Ecto neural progenitor cell (in vitro differentiated cells): ENCODE data around the gene RENBP.

Experiments
- DNase-seq: peaks from one replicate; pipeline ENCODE4 v3.0.0-alpha.2; 2018; ENCODE audit warnings: low spot score

The RENBP gene

GRCh38 chrX:153970357-153971123 lies 26.1 kb upstream of the RENBP start:
- DNase-seq: peak; percentile 71

- no peak for DNase-seq
Measured at GRCh38 chrX:153969904-153970356, 25.5 kb upstream of the RENBP start.

- no peak for DNase-seq
Measured at GRCh38 chrX:153969125-153969903, 24.9 kb upstream of the RENBP start.

- no peak for DNase-seq
Measured at GRCh38 chrX:153968754-153969124, 24.3 kb upstream of the RENBP start.

GRCh38 chrX:153968255-153968654 lies 23.8 kb upstream of the RENBP start:
- no peak for DNase-seq

- no peak for DNase-seq
Measured at GRCh38 chrX:153967536-153968224, 23.2 kb upstream of the RENBP start.

- no peak for DNase-seq
Measured at GRCh38 chrX:153966841-153967535, 22.5 kb upstream of the RENBP start.

- no peak for DNase-seq
Measured at GRCh38 chrX:153966283-153966688, 21.8 kb upstream of the RENBP start.

GRCh38 chrX:153965406-153965805 lies 21.0 kb upstream of the RENBP start:
- no peak for DNase-seq

- DNase-seq: no peak
Measured at GRCh38 chrX:153964105-153964504, 19.7 kb upstream of the RENBP start.

GRCh38 chrX:153963546-153963945 lies 19.1 kb upstream of the RENBP start:
- no peak for DNase-seq

- no peak for DNase-seq
Measured at GRCh38 chrX:153961292-153961691, 16.8 kb upstream of the RENBP start.

- no peak for DNase-seq
Measured at GRCh38 chrX:153960786-153961185, 16.3 kb upstream of the RENBP start.

- no peak for DNase-seq
Measured at GRCh38 chrX:153960077-153960476, 15.6 kb upstream of the RENBP start.

GRCh38 chrX:153959649-153960048 lies 15.2 kb upstream of the RENBP start:
- no peak for DNase-seq

- no peak for DNase-seq
Measured at GRCh38 chrX:153958605-153959004, 14.2 kb upstream of the RENBP start.

- no peak for DNase-seq
Measured at GRCh38 chrX:153957224-153957623, 12.8 kb upstream of the RENBP start.

GRCh38 chrX:153956044-153956907 lies 11.8 kb upstream of the RENBP start:
- DNase-seq: no peak

GRCh38 chrX:153955228-153955732 lies 10.8 kb upstream of the RENBP start:
- DNase-seq: no peak

GRCh38 chrX:153954558-153955227 lies 10.2 kb upstream of the RENBP start:
- no peak for DNase-seq
